Breast epithelium (tissue), 4 donors: ENCODE measurements around the gene C1QTNF5. TPM values are rescaled to one million over a fixed set of nuclear protein-coding genes. Genes with fewer than 3 reads are reported as not detected.

Source experiments
- DNase-seq, 2 donors: peaks; one replicate each; pipeline ENCODE4 v3.0.0-alpha.2; 2019; ENCODE audit warnings: low spot score in 2 of 2
- H3K27ac ChIP-seq, 2 donors: fragments of 200-600 bp; sonication (generic) in 1 of 2; one replicate each; pipeline ENCODE4 v1.5.1; 2016 to 2019; ENCODE audit warnings: mild to moderate bottlenecking in 1 of 2
- H3K27me3 ChIP-seq, 2 donors: fragments of 200-600 bp; sonication (generic) in 1 of 2; one replicate each; pipeline versions ENCODE4 v1.5.1 to v1.6.0; 2017 to 2019; ENCODE audit warnings: control low read depth in 1 of 2, mild to moderate bottlenecking in 1 of 2
- H3K36me3 ChIP-seq: fragments of 200-600 bp; one replicate; pipeline ENCODE4 v1.5.1; 2019
- H3K4me1 ChIP-seq, 2 donors: fragments of 200-600 bp; sonication (generic); one replicate each; pipeline ENCODE4 v1.5.1; 2016 to 2019; ENCODE audit warnings: control low read depth in 1 of 2
- H3K4me3 ChIP-seq, 3 donors: fragments of 200-600 bp; sonication (generic); 1 replicate in 2 of 3; 2 replicates in 1 of 3; pipeline ENCODE4 v1.5.1; 2016 to 2019; ENCODE audit warnings: mild to moderate bottlenecking in 3 of 3, moderate library complexity in 2 of 3
- H3K9me3 ChIP-seq, 2 donors: fragments of 200-600 bp; sonication (generic) in 1 of 2; one replicate each; pipeline ENCODE4 v1.5.1; 2016 to 2019; ENCODE audit warnings: control low read depth in 1 of 2
- POLR2A ChIP-seq: fragments of 450-650 bp; IDR thresholded peaks from one replicate; pipeline ENCODE4 v1.6.1; 2016; ENCODE audit warnings: antibody characterized with exemption, mild to moderate bottlenecking, moderate library complexity
- POLR2AphosphoS5 ChIP-seq, 3 donors: sonication (generic); formaldehyde crosslinking; IDR thresholded peaks; one replicate each; pipeline ENCODE4 v1.6.1; 2017; ENCODE audit warnings: antibody characterized with exemption in 3 of 3
- intact Hi-C: fragments of 100-400 bp; cut with DNase I; formaldehyde crosslinking; loops from one replicate; pipeline ENCODE4 v1.15.1; 2023; ENCODE audit warnings: low total_unique reads
- total RNA-seq, 3 donors: library from RNA; depleted of rRNA; stranded (reverse); fragments of >200 nt; gene quantifications; one replicate each; pipeline ENCODE4 v1.1.0, GENCODE V29; 2016
- TF ChIP-seq, protein P1 (sequence below), 3 donors: fragments of 450-650 bp; IDR thresholded peaks; one replicate each; pipeline ENCODE4 v1.5.1; 2016 to 2017; ENCODE audit warnings: antibody characterized with exemption in 3 of 3, mild to moderate bottlenecking in 3 of 3, moderate library complexity in 3 of 3

The C1QTNF5 gene
- total RNA-seq, 3 donors from 2014 or later, result 14.3 to 55.0 (median 38.0) TPM

DNA sequence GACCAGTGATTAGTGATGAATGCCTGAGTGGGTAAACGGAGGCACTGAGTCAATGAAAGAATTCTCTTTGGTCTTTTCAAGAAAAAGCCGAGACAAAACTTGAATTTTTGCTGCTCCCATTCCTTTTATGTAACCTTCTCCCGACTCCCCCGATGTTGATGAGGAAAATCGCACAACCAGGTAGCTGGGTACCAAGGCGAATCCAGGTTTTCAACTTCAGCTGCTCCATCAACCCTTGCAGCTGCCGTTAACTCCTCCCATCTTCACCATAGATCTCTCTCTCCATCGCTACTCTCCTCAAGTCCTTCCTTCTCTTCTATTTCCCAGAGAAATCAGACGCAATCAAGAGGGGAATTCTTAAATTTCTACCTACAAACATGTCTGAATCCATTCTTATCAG, 41.4 kb upstream of the C1QTNF5 start:
- no peak for TF ChIP-seq POLR2A
- TF ChIP-seq, protein P1, sequence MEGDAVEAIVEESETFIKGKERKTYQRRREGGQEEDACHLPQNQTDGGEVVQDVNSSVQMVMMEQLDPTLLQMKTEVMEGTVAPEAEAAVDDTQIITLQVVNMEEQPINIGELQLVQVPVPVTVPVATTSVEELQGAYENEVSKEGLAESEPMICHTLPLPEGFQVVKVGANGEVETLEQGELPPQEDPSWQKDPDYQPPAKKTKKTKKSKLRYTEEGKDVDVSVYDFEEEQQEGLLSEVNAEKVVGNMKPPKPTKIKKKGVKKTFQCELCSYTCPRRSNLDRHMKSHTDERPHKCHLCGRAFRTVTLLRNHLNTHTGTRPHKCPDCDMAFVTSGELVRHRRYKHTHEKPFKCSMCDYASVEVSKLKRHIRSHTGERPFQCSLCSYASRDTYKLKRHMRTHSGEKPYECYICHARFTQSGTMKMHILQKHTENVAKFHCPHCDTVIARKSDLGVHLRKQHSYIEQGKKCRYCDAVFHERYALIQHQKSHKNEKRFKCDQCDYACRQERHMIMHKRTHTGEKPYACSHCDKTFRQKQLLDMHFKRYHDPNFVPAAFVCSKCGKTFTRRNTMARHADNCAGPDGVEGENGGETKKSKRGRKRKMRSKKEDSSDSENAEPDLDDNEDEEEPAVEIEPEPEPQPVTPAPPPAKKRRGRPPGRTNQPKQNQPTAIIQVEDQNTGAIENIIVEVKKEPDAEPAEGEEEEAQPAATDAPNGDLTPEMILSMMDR (IDR thresholded peaks at IDR 0.05), result no peak
- TF ChIP-seq POLR2AphosphoS5 (IDR thresholded peaks at IDR 0.05), result no peak
- DNase-seq, result peak in 1 of 2 donors; percentile 35
- intact Hi-C loops, result no loop called here
- Histone ChIP-seq H3K36me3 (no peaks in the 10 kb centered on the region), H3K27ac (peak overlapping the region; percentile 41 to 89), H3K27me3 (no peaks in the 10 kb centered on the region), H3K9me3 (no peaks in the 10 kb centered on the region), H3K4me3 (peak overlapping the region; percentile 43 to 68 (median 55)), H3K4me1 (peaks cover 0 to 16% of the 10 kb centered on the region in 2 donors)

DNA sequence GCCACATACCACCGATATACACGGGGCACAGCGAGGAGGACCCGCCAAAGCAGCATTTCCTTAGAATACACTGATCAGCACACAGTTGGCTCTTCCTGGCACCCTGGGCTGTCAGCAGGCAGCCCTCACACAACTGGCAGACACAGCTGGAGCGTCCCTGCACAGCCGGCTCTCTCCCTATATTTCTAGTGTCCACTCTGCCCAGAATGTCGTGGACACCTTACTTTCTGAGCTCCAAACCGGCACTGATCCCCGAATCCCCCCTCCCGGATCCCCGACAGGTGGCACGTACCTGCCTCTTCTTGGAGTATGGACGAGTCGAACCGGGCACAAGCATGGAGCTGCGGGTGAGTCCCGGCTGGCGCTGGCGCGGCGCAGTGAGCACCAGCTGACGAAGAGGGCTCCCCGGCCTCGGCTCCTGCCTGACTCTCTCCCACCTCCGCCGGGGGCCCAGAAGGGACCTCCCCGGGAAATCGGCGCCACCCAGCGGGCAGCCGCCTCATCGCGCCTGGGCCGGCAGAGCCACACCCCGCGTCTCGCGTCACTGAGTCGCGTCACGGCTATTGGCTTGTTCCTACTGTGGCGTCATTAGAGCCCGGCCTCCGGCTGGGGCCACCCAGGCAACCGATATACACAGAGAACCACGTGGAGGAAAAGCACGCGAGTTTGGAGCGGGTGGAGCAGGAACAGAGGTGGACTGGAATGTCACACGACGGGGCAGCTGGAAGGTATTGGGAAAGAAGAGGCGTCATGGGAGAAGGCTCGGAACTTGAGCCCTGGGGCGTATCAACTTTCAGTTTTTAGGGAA, 40.7 kb upstream of the C1QTNF5 start, which contains the start of gene USP2:
USP2 (minus strand) TSS at position 510 of the 808 bp plus-strand sequence. CDS start 8,210 bp downstream, outside the sequence.
- intact Hi-C loops, result no loop called here
- DNase-seq, result peak; percentile 98 to 99
- Histone ChIP-seq H3K4me1 (peaks cover 0 to 23% of the 10 kb centered on the region in 2 donors), H3K4me3 (peak within 1 kb of the TSS; percentile 43 to 68 (median 55)), H3K27ac (peak within 1 kb of the TSS; percentile 83 to 89), H3K36me3 (no peaks in the 10 kb centered on the region), H3K27me3 (no peaks in the 10 kb centered on the region), H3K9me3 (no peaks in the 10 kb centered on the region)
- TF ChIP-seq POLR2A (no peak), POLR2AphosphoS5 (IDR thresholded peaks at IDR 0.05) (peak; percentile 79 to 93 (median 91))
- TF ChIP-seq, protein P1 (IDR thresholded peaks at IDR 0.05), result peak; percentile 77 to 98 (median 94)

DNA sequence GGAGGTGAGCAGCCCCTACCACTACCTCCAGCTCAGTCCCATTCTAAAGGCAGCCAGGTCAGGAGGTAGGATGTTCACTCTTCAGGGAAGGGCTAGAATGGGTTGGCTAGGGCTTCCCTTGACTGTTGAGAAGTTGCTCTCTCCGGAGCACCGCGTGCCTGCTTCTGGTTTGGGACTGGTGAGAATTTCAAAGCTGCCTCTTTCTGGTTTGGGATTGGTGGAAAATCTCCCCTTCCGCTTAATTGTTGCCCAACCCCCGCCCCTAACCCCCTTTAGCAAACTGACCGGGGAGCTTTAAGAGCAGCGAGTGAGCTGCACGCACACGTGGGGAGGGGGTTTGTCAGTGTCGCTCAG, 40.1 kb upstream of the C1QTNF5 start:
- Histone ChIP-seq H3K9me3 (no peaks in the 10 kb centered on the region), H3K27me3 (no peaks in the 10 kb centered on the region), H3K4me3 (peak overlapping the region; percentile 43 to 68 (median 55)), H3K27ac (peak overlapping the region; percentile 83 to 89), H3K4me1 (peaks cover 4 to 29% of the 10 kb centered on the region in 2 donors), H3K36me3 (no peaks in the 10 kb centered on the region)
- TF ChIP-seq, protein P1 (IDR thresholded peaks at IDR 0.05), result no peak
- TF ChIP-seq POLR2AphosphoS5 (IDR thresholded peaks at IDR 0.05), result no peak
- no peak for TF ChIP-seq POLR2A
- peak in 1 of 2 donors; percentile 47 for DNase-seq
- intact Hi-C loops, result no loop called here

DNA sequence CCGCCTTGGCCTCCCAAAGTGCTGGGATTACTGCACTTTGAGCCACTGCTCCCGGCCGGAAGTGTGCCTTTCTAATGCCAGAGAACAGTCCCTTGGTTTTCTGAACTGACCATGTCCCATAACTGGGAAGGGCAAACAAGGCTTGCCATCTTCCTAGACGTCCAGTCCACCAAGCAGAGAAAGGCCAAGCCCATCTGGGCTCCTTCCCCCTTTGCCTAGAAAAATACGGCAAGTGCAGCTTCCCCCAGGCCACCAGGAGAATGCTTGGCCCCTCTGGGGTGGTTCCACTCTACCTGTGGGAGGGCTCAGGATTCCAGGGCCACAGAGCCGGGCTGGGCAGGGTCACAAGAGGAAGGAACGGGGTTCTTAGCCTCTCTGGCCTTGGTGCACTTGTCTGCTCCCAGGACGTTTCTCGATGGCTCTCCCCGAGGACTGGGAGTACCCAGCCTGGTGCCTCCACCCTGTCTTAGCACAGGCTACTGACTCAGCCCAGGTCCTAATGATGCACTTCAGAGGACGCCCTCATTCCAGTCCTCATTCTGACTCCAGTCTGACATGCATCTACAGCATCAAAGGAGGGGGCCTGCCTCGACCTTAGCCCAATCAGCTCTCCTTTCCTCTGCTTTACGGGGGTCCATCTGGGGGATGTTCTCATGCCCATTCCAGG, 39.6 kb upstream of the C1QTNF5 start:
- DNase-seq, result peak in 1 of 2 donors; percentile 46
- Histone ChIP-seq H3K36me3 (no peaks in the 10 kb centered on the region), H3K27me3 (no peaks in the 10 kb centered on the region), H3K4me1 (peaks cover 9 to 34% of the 10 kb centered on the region in 2 donors), H3K27ac (peak overlapping the region in 1 of 2 donors; percentile 83), H3K4me3 (peak overlapping the region in 2 of 3 donors; percentile 55 to 68), H3K9me3 (no peaks in the 10 kb centered on the region)
- intact Hi-C loops, result no loop called here
- no peak for TF ChIP-seq POLR2A
- TF ChIP-seq POLR2AphosphoS5 (IDR thresholded peaks at IDR 0.05), result no peak
- TF ChIP-seq, protein P1 (IDR thresholded peaks at IDR 0.05), result no peak
